ENCODE measurements around the gene SHROOM3.

GRCh38 chr4:76705472-76705871 is 270.4 kb downstream of the SHROOM3 start:
- TF ChIP-seq TAF1 (IDR thresholded peaks at IDR 0.05; ENCODE audit: borderline replicate concordance, insufficient read depth, low read length) (no peak), POLR2AphosphoS5 (IDR thresholded peaks at IDR 0.05; ENCODE audit: low read depth, low read length) (no peak), SIN3A (IDR thresholded peaks at IDR 0.05; ENCODE audit: borderline replicate concordance, insufficient read depth, low read length) (no peak), FOXP2 (optimal IDR thresholded peaks at IDR 0.05; ENCODE audit: borderline replicate concordance, extremely low read depth, extremely low read length, insufficient read depth) (no peak)
- TF ChIP-seq, protein P1, sequence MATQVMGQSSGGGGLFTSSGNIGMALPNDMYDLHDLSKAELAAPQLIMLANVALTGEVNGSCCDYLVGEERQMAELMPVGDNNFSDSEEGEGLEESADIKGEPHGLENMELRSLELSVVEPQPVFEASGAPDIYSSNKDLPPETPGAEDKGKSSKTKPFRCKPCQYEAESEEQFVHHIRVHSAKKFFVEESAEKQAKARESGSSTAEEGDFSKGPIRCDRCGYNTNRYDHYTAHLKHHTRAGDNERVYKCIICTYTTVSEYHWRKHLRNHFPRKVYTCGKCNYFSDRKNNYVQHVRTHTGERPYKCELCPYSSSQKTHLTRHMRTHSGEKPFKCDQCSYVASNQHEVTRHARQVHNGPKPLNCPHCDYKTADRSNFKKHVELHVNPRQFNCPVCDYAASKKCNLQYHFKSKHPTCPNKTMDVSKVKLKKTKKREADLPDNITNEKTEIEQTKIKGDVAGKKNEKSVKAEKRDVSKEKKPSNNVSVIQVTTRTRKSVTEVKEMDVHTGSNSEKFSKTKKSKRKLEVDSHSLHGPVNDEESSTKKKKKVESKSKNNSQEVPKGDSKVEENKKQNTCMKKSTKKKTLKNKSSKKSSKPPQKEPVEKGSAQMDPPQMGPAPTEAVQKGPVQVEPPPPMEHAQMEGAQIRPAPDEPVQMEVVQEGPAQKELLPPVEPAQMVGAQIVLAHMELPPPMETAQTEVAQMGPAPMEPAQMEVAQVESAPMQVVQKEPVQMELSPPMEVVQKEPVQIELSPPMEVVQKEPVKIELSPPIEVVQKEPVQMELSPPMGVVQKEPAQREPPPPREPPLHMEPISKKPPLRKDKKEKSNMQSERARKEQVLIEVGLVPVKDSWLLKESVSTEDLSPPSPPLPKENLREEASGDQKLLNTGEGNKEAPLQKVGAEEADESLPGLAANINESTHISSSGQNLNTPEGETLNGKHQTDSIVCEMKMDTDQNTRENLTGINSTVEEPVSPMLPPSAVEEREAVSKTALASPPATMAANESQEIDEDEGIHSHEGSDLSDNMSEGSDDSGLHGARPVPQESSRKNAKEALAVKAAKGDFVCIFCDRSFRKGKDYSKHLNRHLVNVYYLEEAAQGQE (IDR thresholded peaks at IDR 0.05; ENCODE audit: insufficient read depth in 1 of 2, low read depth in 2 of 2, low read length in 2 of 2) = no peak

All from PFSK-1 (cell line).